ENCODE results near the gene CAMSAP3. TPM values are rescaled to one million over a fixed set of nuclear protein-coding genes. Genes with fewer than 3 reads are reported as not detected.

Gene CAMSAP3
- total RNA-seq, 1 experiment from 2014 or later: 6.7 TPM

DNA sequence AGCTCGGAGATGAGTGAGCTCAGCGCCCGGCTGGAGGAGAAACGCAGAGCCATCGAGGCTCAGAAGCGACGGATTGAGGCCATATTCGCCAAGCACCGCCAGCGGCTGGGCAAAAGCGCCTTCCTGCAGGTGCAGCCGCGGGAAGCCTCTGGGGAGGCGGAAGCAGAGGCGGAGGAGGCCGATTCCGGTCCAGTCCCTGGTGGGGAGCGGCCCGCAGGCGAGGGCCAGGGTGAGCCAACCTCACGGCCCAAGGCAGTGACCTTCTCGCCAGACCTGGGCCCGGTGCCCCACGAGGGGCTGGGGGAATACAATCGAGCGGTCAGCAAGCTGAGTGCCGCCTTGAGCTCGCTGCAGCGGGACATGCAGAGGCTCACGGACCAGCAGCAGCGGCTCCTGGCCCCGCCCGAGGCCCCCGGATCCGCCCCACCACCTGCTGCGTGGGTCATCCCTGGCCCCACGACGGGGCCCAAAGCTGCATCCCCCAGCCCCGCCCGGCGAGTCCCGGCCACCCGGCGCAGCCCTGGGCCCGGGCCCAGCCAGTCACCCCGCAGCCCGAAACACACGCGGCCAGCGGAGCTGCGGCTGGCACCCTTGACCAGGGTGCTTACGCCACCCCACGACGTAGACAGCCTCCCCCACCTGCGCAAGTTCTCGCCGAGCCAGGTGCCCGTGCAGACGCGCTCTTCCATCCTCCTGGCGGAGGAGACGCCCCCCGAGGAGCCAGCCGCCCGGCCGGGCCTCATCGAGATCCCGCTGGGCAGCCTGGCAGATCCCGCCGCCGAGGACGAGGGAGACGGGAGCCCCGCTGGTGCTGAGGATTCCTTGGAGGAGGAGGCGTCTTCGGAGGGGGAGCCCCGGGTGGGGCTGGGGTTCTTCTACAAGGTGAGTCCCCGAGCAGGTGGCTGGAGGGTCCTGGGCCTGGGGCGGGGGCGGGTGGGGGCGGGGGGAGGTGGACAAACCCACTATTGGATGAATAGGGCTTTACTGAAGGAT lies 16.9 kb downstream of the CAMSAP3 start:
- H3K9me3 Mint-ChIP-seq (ENCODE audit: unreplicated experiment): no peaks in the 10 kb centered on the region
- ChIA-PET POLR2A (interaction anchor here (0.7 kb wide), 1 partner anchor 81 kb away, joined by 3 read pairs; no protein-coding TSS in a partner anchor), CTCF (interaction anchor here (0.5 to 0.7 kb wide), 2 partner anchors 11 to 78 kb away, joined by 3 to 4 read pairs; no protein-coding TSS in a partner anchor)
- TF ChIP-seq, protein P1, sequence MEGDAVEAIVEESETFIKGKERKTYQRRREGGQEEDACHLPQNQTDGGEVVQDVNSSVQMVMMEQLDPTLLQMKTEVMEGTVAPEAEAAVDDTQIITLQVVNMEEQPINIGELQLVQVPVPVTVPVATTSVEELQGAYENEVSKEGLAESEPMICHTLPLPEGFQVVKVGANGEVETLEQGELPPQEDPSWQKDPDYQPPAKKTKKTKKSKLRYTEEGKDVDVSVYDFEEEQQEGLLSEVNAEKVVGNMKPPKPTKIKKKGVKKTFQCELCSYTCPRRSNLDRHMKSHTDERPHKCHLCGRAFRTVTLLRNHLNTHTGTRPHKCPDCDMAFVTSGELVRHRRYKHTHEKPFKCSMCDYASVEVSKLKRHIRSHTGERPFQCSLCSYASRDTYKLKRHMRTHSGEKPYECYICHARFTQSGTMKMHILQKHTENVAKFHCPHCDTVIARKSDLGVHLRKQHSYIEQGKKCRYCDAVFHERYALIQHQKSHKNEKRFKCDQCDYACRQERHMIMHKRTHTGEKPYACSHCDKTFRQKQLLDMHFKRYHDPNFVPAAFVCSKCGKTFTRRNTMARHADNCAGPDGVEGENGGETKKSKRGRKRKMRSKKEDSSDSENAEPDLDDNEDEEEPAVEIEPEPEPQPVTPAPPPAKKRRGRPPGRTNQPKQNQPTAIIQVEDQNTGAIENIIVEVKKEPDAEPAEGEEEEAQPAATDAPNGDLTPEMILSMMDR (IDR thresholded peaks at IDR 0.05; ENCODE audit: unreplicated experiment): no peak
- no peak overlapping the region for H3K4me3 Mint-ChIP-seq (ENCODE audit: unreplicated experiment)
- no peak for DNase-seq (ENCODE audit: unreplicated experiment)
- no TSS peak for BruUV-seq (replicated peaks)
- H3K27me3 Mint-ChIP-seq (ENCODE audit: insufficient read depth, unreplicated experiment): no peaks in the 10 kb centered on the region
- intact Hi-C loops (cut with micrococcal nuclease): no loop called here
- peaks cover 38% of the 10 kb centered on the region for H3K36me3 Mint-ChIP-seq (ENCODE audit: insufficient read depth, unreplicated experiment)
- H3K4me1 Mint-ChIP-seq (ENCODE audit: insufficient read depth, unreplicated experiment): no peaks in the 10 kb centered on the region
- no peak overlapping the region for H3K27ac Mint-ChIP-seq (ENCODE audit: low read depth, unreplicated experiment)

DNA sequence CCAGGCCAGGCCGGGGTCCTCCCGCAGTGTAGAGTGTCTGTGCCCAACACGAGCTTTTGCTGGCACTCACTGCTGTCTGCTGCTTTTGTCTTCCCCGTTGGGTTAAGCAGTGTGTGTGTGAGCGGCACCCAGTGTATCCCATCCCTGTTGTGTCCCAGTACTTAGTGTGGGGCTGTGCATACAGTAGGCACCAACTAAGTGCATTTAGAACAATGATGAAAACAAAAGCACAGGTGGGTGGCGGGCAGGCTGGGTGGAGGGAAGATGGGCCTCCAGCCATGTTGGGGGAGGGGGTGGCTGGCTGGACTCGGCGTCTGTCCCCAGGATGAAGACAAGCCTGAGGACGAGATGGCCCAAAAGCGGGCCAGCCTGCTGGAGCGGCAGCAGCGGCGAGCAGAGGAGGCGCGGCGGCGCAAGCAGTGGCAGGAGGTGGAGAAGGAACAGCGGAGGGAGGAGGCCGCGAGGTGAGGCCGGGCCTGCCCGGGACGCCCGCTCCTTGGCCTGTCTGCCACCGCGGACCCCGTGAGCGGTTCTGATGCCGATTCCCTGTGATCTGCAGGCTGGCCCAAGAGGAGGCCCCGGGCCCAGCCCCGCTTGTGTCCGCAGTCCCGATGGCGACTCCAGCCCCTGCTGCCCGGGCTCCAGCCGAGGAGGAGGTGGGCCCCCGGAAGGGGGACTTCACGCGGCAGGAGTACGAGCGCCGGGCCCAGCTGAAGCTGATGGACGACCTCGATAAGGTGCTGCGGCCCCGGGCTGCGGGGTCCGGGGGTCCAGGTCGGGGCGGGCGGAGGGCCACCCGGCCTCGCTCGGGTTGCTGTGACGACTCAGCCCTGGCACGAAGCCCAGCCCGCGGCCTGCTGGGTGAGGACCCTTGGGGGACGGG lies 19.4 kb downstream of the CAMSAP3 start:
- intact Hi-C loops (cut with micrococcal nuclease): no loop called here
- no TSS peak for BruUV-seq (replicated peaks)
- no peak for DNase-seq (ENCODE audit: unreplicated experiment)
- ChIA-PET CTCF (no interaction called here), POLR2A (interaction anchor here (1.2 kb wide), 1 partner anchor 15 kb away, joined by 4 read pairs; the partner anchor contains the start of gene PET100)
- H3K4me3 Mint-ChIP-seq (ENCODE audit: unreplicated experiment): no peak overlapping the region
- H3K36me3 Mint-ChIP-seq (ENCODE audit: insufficient read depth, unreplicated experiment): peaks cover 44% of the 10 kb centered on the region
- H3K4me1 Mint-ChIP-seq (ENCODE audit: insufficient read depth, unreplicated experiment): peaks cover 15% of the 10 kb centered on the region
- H3K27ac Mint-ChIP-seq (ENCODE audit: low read depth, unreplicated experiment): no peak overlapping the region
- TF ChIP-seq, protein P1 (IDR thresholded peaks at IDR 0.05; ENCODE audit: unreplicated experiment): no peak
- H3K27me3 Mint-ChIP-seq (ENCODE audit: insufficient read depth, unreplicated experiment): no peaks in the 10 kb centered on the region
- H3K9me3 Mint-ChIP-seq (ENCODE audit: unreplicated experiment): no peaks in the 10 kb centered on the region

DNA sequence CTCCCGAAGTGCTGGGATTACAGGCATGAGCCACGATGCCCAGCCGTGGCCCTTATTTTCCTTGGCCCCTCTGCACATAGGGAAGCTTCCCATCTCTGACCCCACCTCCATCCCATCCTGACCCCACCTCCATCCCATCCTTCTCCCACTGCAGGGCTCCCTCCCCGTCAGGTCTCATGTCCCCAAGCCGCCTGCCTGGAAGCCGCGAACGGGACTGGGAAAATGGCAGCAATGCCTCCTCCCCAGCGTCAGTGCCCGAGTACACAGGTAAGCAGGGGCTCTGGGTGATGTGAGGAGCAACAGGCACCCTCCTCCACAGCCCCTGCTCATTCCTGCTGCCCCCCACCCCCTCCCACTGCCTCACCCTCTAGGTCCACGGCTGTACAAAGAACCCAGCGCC lies 21.5 kb downstream of the CAMSAP3 start:
- peaks cover 58% of the 10 kb centered on the region for H3K36me3 Mint-ChIP-seq (ENCODE audit: insufficient read depth, unreplicated experiment)
- H3K9me3 Mint-ChIP-seq (ENCODE audit: unreplicated experiment): no peaks in the 10 kb centered on the region
- H3K4me1 Mint-ChIP-seq (ENCODE audit: insufficient read depth, unreplicated experiment): peaks cover 15% of the 10 kb centered on the region
- no peak overlapping the region for H3K4me3 Mint-ChIP-seq (ENCODE audit: unreplicated experiment)
- ChIA-PET POLR2A (interaction anchor here (3.9 kb wide), 1 partner anchor 12 kb away, joined by 41 read pairs; the partner anchor contains the start of genes PET100 and XAB2), CTCF (interaction anchor here (0.6 kb wide), 1 partner anchor 35 kb away, joined by 5 read pairs; no protein-coding TSS in a partner anchor)
- BruUV-seq (replicated peaks): no TSS peak
- TF ChIP-seq, protein P1 (IDR thresholded peaks at IDR 0.05; ENCODE audit: unreplicated experiment): no peak
- DNase-seq (ENCODE audit: unreplicated experiment): no peak
- no peaks in the 10 kb centered on the region for H3K27me3 Mint-ChIP-seq (ENCODE audit: insufficient read depth, unreplicated experiment)
- intact Hi-C loops (cut with micrococcal nuclease): no loop called here
- no peak overlapping the region for H3K27ac Mint-ChIP-seq (ENCODE audit: low read depth, unreplicated experiment)
